ENCODE data around the gene SLC24A4.

DNA sequence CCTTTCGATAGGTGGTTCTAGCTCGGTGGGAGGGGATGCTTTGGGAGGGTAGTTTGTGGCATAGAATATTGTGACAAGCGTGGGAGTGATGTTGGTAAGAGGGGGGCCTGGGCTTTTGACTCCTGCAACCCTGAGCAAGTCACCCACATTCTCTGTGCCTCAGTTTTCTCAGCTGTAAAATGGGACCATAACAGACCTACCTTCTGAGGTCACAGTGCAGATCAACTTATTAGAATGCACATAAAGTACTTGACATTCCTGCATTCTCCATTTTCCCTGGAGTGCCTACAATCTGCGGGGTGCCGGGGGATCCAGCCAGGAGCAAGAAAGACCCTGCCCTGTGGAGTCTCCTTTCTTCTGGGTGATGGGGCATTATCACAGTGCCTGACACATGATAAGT is 63.2 kb downstream of the SLC24A4 start:
- TF ChIP-seq, protein P1, sequence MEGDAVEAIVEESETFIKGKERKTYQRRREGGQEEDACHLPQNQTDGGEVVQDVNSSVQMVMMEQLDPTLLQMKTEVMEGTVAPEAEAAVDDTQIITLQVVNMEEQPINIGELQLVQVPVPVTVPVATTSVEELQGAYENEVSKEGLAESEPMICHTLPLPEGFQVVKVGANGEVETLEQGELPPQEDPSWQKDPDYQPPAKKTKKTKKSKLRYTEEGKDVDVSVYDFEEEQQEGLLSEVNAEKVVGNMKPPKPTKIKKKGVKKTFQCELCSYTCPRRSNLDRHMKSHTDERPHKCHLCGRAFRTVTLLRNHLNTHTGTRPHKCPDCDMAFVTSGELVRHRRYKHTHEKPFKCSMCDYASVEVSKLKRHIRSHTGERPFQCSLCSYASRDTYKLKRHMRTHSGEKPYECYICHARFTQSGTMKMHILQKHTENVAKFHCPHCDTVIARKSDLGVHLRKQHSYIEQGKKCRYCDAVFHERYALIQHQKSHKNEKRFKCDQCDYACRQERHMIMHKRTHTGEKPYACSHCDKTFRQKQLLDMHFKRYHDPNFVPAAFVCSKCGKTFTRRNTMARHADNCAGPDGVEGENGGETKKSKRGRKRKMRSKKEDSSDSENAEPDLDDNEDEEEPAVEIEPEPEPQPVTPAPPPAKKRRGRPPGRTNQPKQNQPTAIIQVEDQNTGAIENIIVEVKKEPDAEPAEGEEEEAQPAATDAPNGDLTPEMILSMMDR (IDR thresholded peaks at IDR 0.05) = no peak
- TF ChIP-seq POLR2A (IDR thresholded peaks at IDR 0.05) (no peak), POLR2AphosphoS5 (IDR thresholded peaks at IDR 0.05) (no peak)

Measured in breast epithelium (tissue), 3 donors.